HepG2 (cell line): Measurements from ENCODE around the gene MTX1. TPM values are rescaled to one million over a fixed set of nuclear protein-coding genes. Genes with fewer than 3 reads are reported as not detected.

ENCODE experiments used
- CSRNP2 ChIP-seq: sonication (generic); formaldehyde crosslinking; conservative IDR thresholded peaks from 2 replicates; pipeline ENCODE4 v1.8.0; 2022; ENCODE audit warnings: low read depth, missing genetic modification reagents
- GZF1 ChIP-seq: sonication (generic); formaldehyde crosslinking; IDR thresholded peaks from 2 replicates; pipeline ENCODE4 v1.5.1; 2020; ENCODE audit warnings: mild to moderate bottlenecking, missing genetic modification reagents
- PLSCR1 ChIP-seq: sonication (generic); formaldehyde crosslinking; IDR thresholded peaks from 2 replicates; pipeline ENCODE4 v1.5.0; 2020; ENCODE audit warnings: missing genetic modification reagents, mild to moderate bottlenecking, borderline replicate concordance
- THAP8 ChIP-seq: sonication (generic); formaldehyde crosslinking; IDR thresholded peaks from 2 replicates; pipeline ENCODE4 v1.5.1; 2020; ENCODE audit warnings: missing genetic modification reagents, mild to moderate bottlenecking, borderline replicate concordance
- TIGD3 ChIP-seq: sonication (generic); formaldehyde crosslinking; IDR thresholded peaks from 2 replicates; pipeline ENCODE4 v1.5.1; 2020; ENCODE audit warnings: mild to moderate bottlenecking, missing genetic modification reagents, borderline replicate concordance
- ZHX1 ChIP-seq: sonication (generic); formaldehyde crosslinking; IDR thresholded peaks from 2 replicates; pipeline ENCODE4 v1.8.1; 2022; ENCODE audit warnings: low read depth, mild to moderate bottlenecking, missing genetic modification reagents
- ZMYM4 ChIP-seq: sonication (generic); formaldehyde crosslinking; IDR thresholded peaks from 2 replicates; pipeline ENCODE4 v1.8.1; 2023; ENCODE audit warnings: mild to moderate bottlenecking, missing genetic modification reagents
- ZNF142 ChIP-seq: sonication (generic); formaldehyde crosslinking; IDR thresholded peaks from 2 replicates; pipeline ENCODE4 v1.4.0; 2020; ENCODE audit warnings: missing genetic modification reagents
- ZNF414 ChIP-seq: sonication (generic); formaldehyde crosslinking; IDR thresholded peaks from 2 replicates; pipeline ENCODE4 v1.5.0; 2020; ENCODE audit warnings: missing genetic modification reagents
- ZNF691 ChIP-seq: sonication (generic); formaldehyde crosslinking; IDR thresholded peaks from 2 replicates; pipeline ENCODE4 v1.4.0; 2020; ENCODE audit warnings: missing genetic modification reagents, low read depth, mild to moderate bottlenecking, borderline replicate concordance
- ZNF883 ChIP-seq: sonication (generic); formaldehyde crosslinking; IDR thresholded peaks from 2 replicates; pipeline ENCODE4 v1.5.1; 2020; ENCODE audit warnings: mild to moderate bottlenecking, missing genetic modification reagents; ENCODE audit errors: not compliant biosample characterization
- polyA plus RNA-seq, 8 experiments: library from polyadenylated mRNA; depleted of rRNA in 3 of 8; stranded (reverse) in 7 of 8; unstranded in 1 of 8; fragments of >200 nt; fragmentation: Illumina TruSeq in 4 of 8; extraction: Trizol in 4 of 8; gene quantifications; 2 replicates each; pipeline versions ENCODE4 v1.2.1 to v1.2.3, GENCODE V29; 2011 to 2016; ENCODE audit warnings: low read depth in 4 of 8, missing spikeins in 1 of 8, mixed read lengths in 1 of 8; ENCODE audit not compliant: insufficient read depth in 1 of 8
- total RNA-seq, 5 experiments: library from RNA; depleted of rRNA; stranded (reverse); fragments of >200 nt; fragmentation: Illumina TruSeq; extraction: Trizol; gene quantifications; 2 replicates each; pipeline ENCODE4 v1.2.3, GENCODE V29; 2016; ENCODE audit warnings: low read depth in 1 of 5

The MTX1 gene
- total and polyA plus RNA-seq, 2 of the 13 experiments (the other 11 are each of a cell fraction or from before 2014, with no cell fraction given): 64.5 to 72.6 TPM

- no peak for TF ChIP-seq THAP8 (CRISPR knock-in tag)
- peak; percentile 36; the same call in 1 of the 2 replicates for TF ChIP-seq ZNF142 (CRISPR knock-in tag)
- no peak for TF ChIP-seq ZNF883 (CRISPR knock-in tag)
- no peak for TF ChIP-seq TIGD3
- no peak for TF ChIP-seq GZF1 (CRISPR knock-in tag)
- TF ChIP-seq ZNF691 (CRISPR knock-in tag): no peak
- TF ChIP-seq ZHX1: no peak
- TF ChIP-seq PLSCR1 (CRISPR knock-in tag): no peak
- TF ChIP-seq ZMYM4: no peak
- TF ChIP-seq CSRNP2: no peak
- TF ChIP-seq ZNF414: no peak
Observed at GRCh38 chr1:155255243-155256007, 46.9 kb downstream of the MTX1 start, which contains the start of gene ENTREP3 (continued).
